GF-D8 (cell line): ENCODE data around the gene SPEM2.

Experiments used
- DNase-seq: peaks from one replicate; lab custom pipeline; 2025; lab: John Stamatoyannopoulos, UW

The SPEM2 gene

GRCh38 chr17:7421186-7421585, 4.2 kb upstream of the SPEM2 start:
- DNase-seq, result no peak

- DNase-seq, result no peak
Observed at GRCh38 chr17:7423679-7424078, 1.7 kb upstream of the SPEM2 start.

DNA sequence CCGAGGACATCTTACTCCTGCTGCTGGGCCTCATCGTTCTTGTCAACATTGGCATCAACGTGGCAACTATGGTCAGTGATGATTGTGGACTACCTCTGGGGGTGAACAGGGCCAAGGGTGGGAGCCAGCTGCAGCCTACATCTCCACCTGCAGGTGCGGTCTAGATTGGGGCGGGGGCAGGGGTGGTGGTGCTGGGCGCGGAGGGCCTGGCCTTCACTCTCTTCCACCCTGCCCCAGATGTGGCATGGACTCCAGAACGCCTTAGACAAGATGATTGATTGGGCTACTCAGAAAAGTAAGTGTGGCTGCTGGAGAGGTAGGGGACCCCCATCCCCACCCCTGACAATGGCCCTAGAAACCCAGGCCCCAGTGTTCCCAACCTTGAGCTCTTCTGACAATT, 340 bp downstream of the SPEM2 start:
- DNase-seq, result no peak

DNA sequence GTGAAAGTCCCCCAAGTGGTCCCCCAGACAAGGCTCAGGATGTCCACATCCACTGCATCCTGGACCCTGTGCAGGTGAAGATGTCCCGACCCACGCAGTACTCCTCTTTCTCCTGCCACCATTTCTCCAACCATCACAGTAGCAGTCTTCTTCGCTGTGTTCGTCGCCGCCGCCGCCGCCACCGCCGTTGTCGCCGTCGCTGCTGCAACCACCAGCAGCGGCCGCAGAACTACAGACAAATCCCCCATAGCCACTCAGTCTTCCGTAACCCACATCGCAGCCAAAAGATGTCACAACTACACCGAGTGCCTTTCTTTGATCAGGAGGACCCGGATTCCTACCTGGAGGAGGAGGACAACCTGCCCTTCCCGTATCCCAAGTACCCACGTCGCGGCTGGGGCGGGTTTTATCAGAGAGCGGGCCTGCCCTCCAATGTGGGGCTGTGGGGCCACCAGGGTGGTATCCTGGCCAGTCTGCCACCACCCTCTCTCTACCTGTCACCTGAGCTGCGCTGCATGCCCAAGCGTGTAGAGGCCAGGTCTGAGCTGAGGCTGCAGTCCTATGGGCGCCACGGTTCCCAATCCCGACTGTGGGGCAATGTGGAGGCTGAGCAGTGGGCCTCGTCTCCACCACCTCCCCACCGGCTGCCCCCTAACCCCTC, 917 bp downstream of the SPEM2 start:
- DNase-seq, result no peak

DNA sequence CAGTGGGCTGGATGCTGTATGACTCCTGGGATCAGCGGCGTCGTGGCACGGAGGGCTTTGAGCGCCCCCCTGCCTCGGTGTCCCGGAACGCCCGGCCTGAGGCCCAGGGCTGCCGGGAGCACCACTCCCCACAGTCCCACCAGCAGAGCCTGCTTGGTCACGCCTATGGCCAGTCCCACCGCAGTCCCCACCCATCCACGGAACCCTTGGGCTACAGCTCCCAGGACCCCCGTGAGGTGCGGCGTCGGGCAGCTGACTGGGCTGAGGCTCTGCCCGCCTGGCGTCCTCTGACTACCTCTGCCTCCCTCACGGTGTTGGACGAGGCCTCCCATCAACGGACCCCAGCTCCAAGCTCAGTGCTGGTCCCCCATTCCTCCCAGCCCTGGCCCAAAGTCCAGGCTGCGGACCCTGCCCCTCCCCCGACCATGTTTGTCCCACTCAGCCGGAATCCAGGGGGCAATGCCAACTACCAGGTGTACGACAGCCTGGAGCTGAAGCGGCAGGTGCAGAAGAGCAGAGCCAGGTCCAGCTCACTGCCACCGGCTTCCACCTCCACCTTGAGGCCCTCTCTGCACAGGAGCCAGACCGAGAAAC, 1.6 kb downstream of the SPEM2 start:
- no peak for DNase-seq

DNA sequence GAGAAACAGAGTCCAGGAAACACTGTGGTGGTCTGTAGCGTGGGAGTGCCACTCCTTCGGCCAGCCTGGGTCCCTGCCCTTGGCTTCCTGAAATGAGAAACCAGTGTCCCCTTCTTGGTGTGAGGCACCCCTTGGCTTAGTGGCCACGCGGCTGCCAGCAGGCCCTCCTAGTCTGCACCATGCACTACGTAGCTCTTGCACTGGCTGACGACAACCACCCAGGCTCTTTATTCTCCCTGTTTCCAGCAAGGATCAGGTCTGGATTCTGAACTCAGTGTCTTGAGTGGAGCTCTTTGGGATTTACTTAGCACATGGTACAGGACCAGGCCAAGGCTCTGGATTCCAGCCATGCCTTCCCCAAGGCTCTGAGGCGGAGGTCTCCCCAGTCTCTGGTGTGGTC, 2.1 kb downstream of the SPEM2 start:
- DNase-seq, result no peak

GRCh38 chr17:7428557-7428956, 3.1 kb downstream of the SPEM2 start, which contains the start of gene SPEM3:
TSS of gene SPEM3 (plus strand) at chr17:7428857. CDS start at chr17:7428903, 46 bp downstream.
- no peak for DNase-seq

GRCh38 chr17:7429722-7430121, 4.3 kb downstream of the SPEM2 start:
- no peak for DNase-seq

GRCh38 chr17:7431231-7431630, 5.8 kb downstream of the SPEM2 start:
- DNase-seq, result no peak

DNA sequence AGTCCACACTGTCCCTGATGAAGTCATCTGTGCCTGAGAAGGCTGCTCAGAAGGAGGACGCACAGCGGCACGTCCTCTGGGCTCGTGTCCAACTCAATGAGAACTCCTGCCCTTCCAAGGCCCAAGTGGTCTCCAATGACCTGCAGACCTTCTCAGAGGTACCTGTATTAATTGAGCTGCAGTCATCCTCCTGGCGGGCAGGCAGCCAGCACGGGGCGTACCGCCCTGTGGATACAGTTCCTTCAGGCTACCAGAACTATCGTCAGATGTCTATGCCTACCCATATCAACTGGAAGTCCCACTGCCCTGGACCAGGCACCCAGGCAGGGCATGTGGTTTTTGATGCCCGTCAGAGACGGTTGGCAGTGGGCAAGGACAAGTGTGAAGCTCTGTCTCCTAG, 6.9 kb downstream of the SPEM2 start:
- DNase-seq, result no peak

GRCh38 chr17:7435676-7436555, 10.5 kb downstream of the SPEM2 start:
- DNase-seq, result peak; percentile 46

- peak; percentile 2 for DNase-seq
Observed at GRCh38 chr17:7436556-7437368, 11.3 kb downstream of the SPEM2 start.

DNA sequence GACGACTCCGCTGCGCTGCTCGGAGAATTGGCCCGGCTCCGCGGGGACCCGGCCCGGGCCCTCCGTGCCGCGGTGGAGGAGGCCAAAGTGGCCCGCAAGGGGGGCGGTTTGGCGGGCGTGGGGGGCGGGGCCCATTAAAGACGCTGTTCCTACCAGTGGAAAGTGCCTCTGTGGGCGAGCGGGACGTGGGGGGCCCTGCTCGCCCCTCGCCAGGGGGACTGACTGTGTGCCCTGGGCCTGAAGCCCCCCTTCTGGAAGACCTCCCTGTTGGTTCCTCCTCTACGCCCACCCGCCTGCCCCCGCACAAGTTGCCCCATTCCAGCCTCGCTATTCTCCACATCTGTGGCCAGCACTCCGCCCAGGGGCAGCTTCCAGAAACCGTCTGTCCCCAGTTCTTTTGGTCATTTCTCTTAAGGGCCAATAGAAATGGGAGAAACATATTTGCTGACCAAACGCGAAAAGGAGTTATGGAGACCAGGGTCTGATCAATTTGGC, 12.0 kb downstream of the SPEM2 start:
- DNase-seq, result no peak

- DNase-seq, result no peak
Observed at GRCh38 chr17:7437950-7438614, 12.7 kb downstream of the SPEM2 start.

DNA sequence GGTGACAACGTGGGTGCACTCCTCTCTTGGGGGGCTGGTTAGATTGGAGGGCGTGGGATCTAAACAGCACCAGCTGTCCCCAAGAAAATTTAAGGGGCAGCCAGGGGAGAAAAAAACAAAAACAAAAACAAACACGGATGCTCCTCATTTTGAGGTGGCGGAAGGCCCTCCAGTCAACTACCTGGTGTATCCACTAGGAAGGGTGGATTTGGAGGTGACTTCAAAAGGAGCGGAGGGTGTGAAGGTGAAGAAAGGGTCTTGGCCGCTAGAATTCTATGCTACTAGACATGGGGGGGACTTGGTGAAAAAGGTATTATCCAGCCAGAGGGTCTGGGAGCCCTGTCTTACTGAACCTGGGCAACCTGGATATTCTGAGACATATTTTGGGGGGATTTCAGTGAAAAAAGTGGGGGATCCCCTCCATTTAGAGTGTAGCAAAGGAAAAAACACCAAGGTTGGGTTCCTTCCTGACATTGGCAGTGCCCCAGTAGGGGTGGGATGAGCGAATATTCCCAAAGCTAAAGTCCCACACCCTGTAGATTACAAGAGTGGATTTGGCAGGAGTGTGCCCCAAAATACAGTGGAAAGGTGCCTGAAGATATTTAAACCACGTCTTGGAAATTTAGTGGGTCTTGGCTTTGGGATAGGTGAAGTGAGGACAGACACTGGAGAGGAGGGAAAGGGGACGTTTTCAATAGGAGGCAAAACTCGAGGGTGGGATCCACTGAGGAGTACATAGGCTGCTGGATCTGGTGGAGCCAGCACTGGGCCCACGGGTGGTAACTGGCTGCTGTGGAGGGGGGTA, 13.4 kb downstream of the SPEM2 start:
- no peak for DNase-seq

- DNase-seq, result no peak
Observed at GRCh38 chr17:7439462-7440112, 14.2 kb downstream of the SPEM2 start, which contains the start of gene FGF11. TSS of gene FGF11 (plus strand) at chr17:7439512. CDS start at chr17:7439621, 109 bp downstream.

DNA sequence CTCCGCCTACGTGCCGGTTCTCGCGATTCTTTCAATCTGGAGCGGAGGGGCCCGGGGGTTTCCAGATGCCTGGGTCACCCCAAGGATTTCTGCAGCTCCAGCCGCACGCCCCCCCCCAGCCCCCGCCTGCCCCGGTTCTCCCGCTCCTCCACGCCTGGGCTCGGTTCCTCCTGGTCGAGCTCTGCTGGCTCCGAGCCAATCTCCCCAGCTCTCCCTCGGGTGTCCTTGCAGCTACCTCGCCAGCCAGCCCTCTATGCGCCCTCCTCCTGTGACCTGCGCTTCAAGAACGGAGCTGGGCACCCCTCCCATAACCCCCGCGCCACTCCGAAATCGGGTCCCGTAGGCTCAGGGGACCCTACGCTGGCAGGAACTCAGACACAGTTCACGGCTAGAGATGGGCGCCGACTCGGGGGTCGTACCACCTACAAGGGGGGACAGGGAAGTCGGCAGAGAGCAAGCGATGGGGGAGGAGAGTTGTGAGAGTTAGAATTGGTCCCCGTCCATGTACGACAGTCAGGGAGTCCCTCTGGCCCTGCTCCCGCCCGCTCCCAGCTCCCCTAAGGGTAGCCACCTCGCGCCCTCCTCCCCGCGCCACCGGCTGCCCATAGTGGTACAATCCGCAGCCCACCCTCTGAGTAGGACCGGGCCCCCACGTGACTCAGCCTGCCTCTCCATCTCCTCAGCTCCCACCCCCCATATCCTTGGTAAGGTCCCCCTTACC, 14.9 kb downstream of the SPEM2 start:
- DNase-seq, result no peak

- no peak for DNase-seq
Observed at GRCh38 chr17:7440834-7441195, 15.4 kb downstream of the SPEM2 start.

GRCh38 chr17:7441266-7441665, 15.8 kb downstream of the SPEM2 start:
- DNase-seq, result no peak
